Karpas-422 (cell line): Measurements from ENCODE around the gene C1orf159. TPM values are rescaled to one million over a fixed set of nuclear protein-coding genes. Genes with fewer than 3 reads are reported as not detected.
"Not testable (repeated sequence)": the region's sequence is repeated elsewhere in the genome, so short reads cannot be mapped to it uniquely, and the experiment has no call there.

Experiments used
- DNase-seq: peaks from one replicate; pipeline ENCODE4 v3.0.0-alpha.2; 2015
- H2AFZ ChIP-seq: fragments of 200-600 bp; sonication (generic); 2 replicates; pipeline ENCODE4 v1.6.1; 2014; ENCODE audit warnings: antibody characterized with exemption, low read length, mixed read lengths
- H3K27ac ChIP-seq: fragments of 200-600 bp; sonication (generic); 2 replicates; pipeline ENCODE4 v1.5.1; 2014; ENCODE audit warnings: mild to moderate bottlenecking, low read length, moderate library complexity
- H3K27me3 ChIP-seq: fragments of 200-600 bp; sonication (generic); 2 replicates; pipeline ENCODE4 v1.6.1; 2014; ENCODE audit warnings: low read length, mixed read lengths
- H3K36me3 ChIP-seq: fragments of 200-600 bp; sonication (generic); 2 replicates; pipeline ENCODE4 v1.6.1; 2014; ENCODE audit warnings: low read length, mixed read lengths; ENCODE audit not compliant: insufficient read depth
- H3K4me1 ChIP-seq: fragments of 200-600 bp; sonication (generic); 2 replicates; pipeline ENCODE4 v1.6.1; 2014; ENCODE audit warnings: mild to moderate bottlenecking, low read length, mixed read lengths
- H3K4me2 ChIP-seq: fragments of 200-600 bp; sonication (generic); 2 replicates; pipeline ENCODE4 v1.6.1; 2014; ENCODE audit warnings: low read length, low read depth, mild to moderate bottlenecking; ENCODE audit not compliant: poor library complexity, severe bottlenecking
- H3K4me3 ChIP-seq: fragments of 200-600 bp; sonication (generic); 2 replicates; pipeline ENCODE4 v1.5.1; 2014; ENCODE audit warnings: mild to moderate bottlenecking, antibody characterized with exemption, low read length, mixed read lengths
- H3K79me2 ChIP-seq: fragments of 200-600 bp; sonication (generic); 2 replicates; pipeline ENCODE4 v1.6.1; 2014; ENCODE audit warnings: mild to moderate bottlenecking, low read length, mixed read lengths
- H3K9ac ChIP-seq: fragments of 200-600 bp; sonication (generic); 2 replicates; pipeline ENCODE4 v1.6.0; 2014; ENCODE audit warnings: low read length
- H3K9me2 ChIP-seq: fragments of 200-600 bp; sonication (generic), shearing (Covaris generic); replicated peaks from 2 replicates; pipeline ENCODE4 v1.6.0; 2014; ENCODE audit warnings: mild to moderate bottlenecking, low read length, moderate library complexity; ENCODE audit not compliant: insufficient read depth
- H3K9me3 ChIP-seq: fragments of 300-700, 200-600 bp; sonication (generic); 2 replicates; pipeline ENCODE4 v1.6.1; 2014; ENCODE audit warnings: low read length, mixed read lengths
- H4K20me1 ChIP-seq: fragments of 200-600 bp; sonication (generic); 2 replicates; pipeline ENCODE4 v1.6.1; 2014; ENCODE audit warnings: mild to moderate bottlenecking, antibody characterized with exemption, low read length, low read depth; ENCODE audit not compliant: insufficient read depth
- total RNA-seq: library from RNA; depleted of rRNA; stranded (reverse); fragments of >200 nt; shearing (Covaris generic); gene quantifications from 2 replicates; pipeline ENCODE4 v1.2.3, GENCODE V29; 2014; ENCODE audit warnings: low replicate concordance

Gene C1orf159
- total RNA-seq, 1 experiment from 2014 or later = 10.2 TPM

GRCh38 chr1:1146026-1146425 lies 30.1 kb upstream of the C1orf159 start:
- H3K9me2 ChIP-seq = no peaks in the 10 kb centered on the region
- H3K4me1 ChIP-seq = peaks cover 9% of the 10 kb centered on the region
- no peak overlapping the region for H3K9ac ChIP-seq
- H4K20me1 ChIP-seq = no peaks in the 10 kb centered on the region
- H3K27ac ChIP-seq = no peak overlapping the region
- no peak overlapping the region for H2AFZ ChIP-seq
- DNase-seq = no peak
- no peak overlapping the region for H3K4me2 ChIP-seq
- no peaks in the 10 kb centered on the region for H3K27me3 ChIP-seq
- H3K36me3 ChIP-seq = no peaks in the 10 kb centered on the region
- no peaks in the 10 kb centered on the region for H3K9me3 ChIP-seq
- H3K4me3 ChIP-seq = no peak overlapping the region
- no peaks in the 10 kb centered on the region for H3K79me2 ChIP-seq

GRCh38 chr1:1145547-1145914 lies 29.6 kb upstream of the C1orf159 start:
- Histone ChIP-seq H2AFZ (no peak overlapping the region), H3K9ac (no peak overlapping the region), H4K20me1 (no peaks in the 10 kb centered on the region), H3K79me2 (no peaks in the 10 kb centered on the region), H3K9me3 (no peaks in the 10 kb centered on the region), H3K36me3 (no peaks in the 10 kb centered on the region), H3K4me2 (no peak overlapping the region), H3K27ac (no peak overlapping the region), H3K4me3 (no peak overlapping the region), H3K27me3 (no peaks in the 10 kb centered on the region), H3K9me2 (no peaks in the 10 kb centered on the region), H3K4me1 (peaks cover 9% of the 10 kb centered on the region)
- no peak for DNase-seq

GRCh38 chr1:1144843-1145546 lies 29.1 kb upstream of the C1orf159 start:
- H3K4me2 ChIP-seq = no peak overlapping the region
- no peaks in the 10 kb centered on the region for H3K27me3 ChIP-seq
- no peak for DNase-seq
- no peak overlapping the region for H3K4me3 ChIP-seq
- no peaks in the 10 kb centered on the region for H3K9me3 ChIP-seq
- H3K79me2 ChIP-seq = no peaks in the 10 kb centered on the region
- H3K9ac ChIP-seq = no peak overlapping the region
- H3K27ac ChIP-seq = no peak overlapping the region
- H2AFZ ChIP-seq = no peak overlapping the region
- H3K36me3 ChIP-seq = no peaks in the 10 kb centered on the region
- H3K9me2 ChIP-seq = no peaks in the 10 kb centered on the region
- H3K4me1 ChIP-seq = peaks cover 9% of the 10 kb centered on the region
- H4K20me1 ChIP-seq = no peaks in the 10 kb centered on the region

GRCh38 chr1:1144122-1144842 lies 28.4 kb upstream of the C1orf159 start:
- Histone ChIP-seq H3K27ac (no peak overlapping the region), H3K4me2 (peak overlapping the region; percentile 5), H2AFZ (no peak overlapping the region), H3K4me1 (peaks cover 9% of the 10 kb centered on the region), H4K20me1 (no peaks in the 10 kb centered on the region), H3K9me2 (no peaks in the 10 kb centered on the region), H3K27me3 (no peaks in the 10 kb centered on the region), H3K9ac (no peak overlapping the region), H3K9me3 (no peaks in the 10 kb centered on the region), H3K79me2 (no peaks in the 10 kb centered on the region), H3K4me3 (no peak overlapping the region), H3K36me3 (no peaks in the 10 kb centered on the region)
- peak; percentile 68 for DNase-seq

DNA sequence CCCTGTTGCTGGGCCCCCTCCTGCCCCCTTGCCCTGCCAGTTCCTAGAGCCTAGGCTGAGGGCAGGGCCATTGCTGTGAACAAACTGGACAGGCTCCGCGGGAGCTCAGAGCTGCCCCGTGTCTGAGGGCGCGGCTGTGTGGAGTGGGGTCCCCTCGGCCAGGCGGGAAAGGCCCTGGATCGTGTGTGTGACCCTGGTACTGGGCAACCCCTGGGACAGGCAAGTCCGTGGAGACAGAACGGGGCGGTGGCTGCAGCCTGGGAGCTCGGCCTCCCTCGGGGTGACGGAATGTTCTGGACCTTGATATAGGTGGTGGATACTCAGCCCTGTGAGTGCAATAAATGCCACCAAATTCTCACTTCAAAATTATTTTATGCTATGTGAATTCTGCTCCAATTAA lies 27.7 kb upstream of the C1orf159 start:
- Histone ChIP-seq H3K4me3 (no peak overlapping the region), H3K27ac (no peak overlapping the region), H3K4me1 (peaks cover 9% of the 10 kb centered on the region), H3K9me2 (no peaks in the 10 kb centered on the region), H3K9ac (no peak overlapping the region), H3K79me2 (no peaks in the 10 kb centered on the region), H3K4me2 (peak overlapping the region; percentile 5), H3K9me3 (no peaks in the 10 kb centered on the region), H3K27me3 (no peaks in the 10 kb centered on the region), H3K36me3 (no peaks in the 10 kb centered on the region), H2AFZ (no peak overlapping the region), H4K20me1 (no peaks in the 10 kb centered on the region)
- DNase-seq = no peak

DNA sequence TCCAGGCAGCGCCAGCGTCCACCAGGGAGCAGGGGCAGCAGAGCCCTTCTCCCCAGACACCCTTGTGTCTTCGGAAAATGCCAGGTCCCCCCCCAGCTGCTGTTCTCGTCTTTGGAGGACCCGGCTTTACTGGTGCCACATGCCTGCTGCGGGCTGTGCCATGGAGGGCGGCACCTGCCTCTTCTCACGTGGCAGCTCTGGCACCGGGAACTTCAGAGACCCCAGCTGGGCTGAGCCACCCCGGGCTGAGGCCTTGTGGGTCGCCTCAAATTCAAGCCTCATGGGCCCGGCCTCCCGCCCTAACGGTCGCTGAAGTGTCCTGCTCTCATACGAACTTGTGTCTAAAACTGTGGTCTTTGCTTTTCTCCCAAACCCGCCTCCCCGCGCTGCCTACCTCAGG lies 27.0 kb upstream of the C1orf159 start:
- no peak for DNase-seq
- no peaks in the 10 kb centered on the region for H3K36me3 ChIP-seq
- peaks cover 9% of the 10 kb centered on the region for H3K4me1 ChIP-seq
- H3K79me2 ChIP-seq = no peaks in the 10 kb centered on the region
- no peak overlapping the region for H3K9ac ChIP-seq
- no peak overlapping the region for H3K4me2 ChIP-seq
- no peak overlapping the region for H2AFZ ChIP-seq
- no peaks in the 10 kb centered on the region for H3K27me3 ChIP-seq
- H3K9me3 ChIP-seq = no peaks in the 10 kb centered on the region
- no peaks in the 10 kb centered on the region for H4K20me1 ChIP-seq
- H3K9me2 ChIP-seq = no peaks in the 10 kb centered on the region
- H3K4me3 ChIP-seq = no peak overlapping the region
- H3K27ac ChIP-seq = no peak overlapping the region

DNA sequence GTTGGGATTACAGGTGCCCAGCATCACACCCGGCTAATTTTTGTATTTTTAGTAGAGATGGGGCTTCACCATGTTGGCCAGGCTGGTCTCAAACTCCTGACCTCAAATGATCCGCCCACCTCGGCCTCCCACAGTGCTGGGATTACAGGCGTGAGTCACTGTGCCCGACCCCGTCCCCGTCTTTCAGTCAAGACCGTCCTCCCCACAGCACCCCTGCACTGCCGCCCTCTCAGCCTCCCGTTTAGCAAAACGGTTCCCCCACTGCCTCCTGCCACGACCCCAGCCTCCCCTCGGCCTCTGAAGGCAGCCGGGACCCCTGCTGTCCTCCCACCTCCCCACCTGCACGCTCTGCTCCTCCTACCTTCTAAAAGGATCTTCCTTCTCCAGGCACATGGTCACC lies 26.5 kb upstream of the C1orf159 start:
- H3K4me3 ChIP-seq, H3K9ac ChIP-seq, H3K9me2 ChIP-seq, H3K4me1 ChIP-seq, H2AFZ ChIP-seq, H3K27ac ChIP-seq, H3K36me3 ChIP-seq, H3K4me2 ChIP-seq, H3K27me3 ChIP-seq, H4K20me1 ChIP-seq, H3K9me3 ChIP-seq, DNase-seq, H3K79me2 ChIP-seq: not testable (repeated sequence)

DNA sequence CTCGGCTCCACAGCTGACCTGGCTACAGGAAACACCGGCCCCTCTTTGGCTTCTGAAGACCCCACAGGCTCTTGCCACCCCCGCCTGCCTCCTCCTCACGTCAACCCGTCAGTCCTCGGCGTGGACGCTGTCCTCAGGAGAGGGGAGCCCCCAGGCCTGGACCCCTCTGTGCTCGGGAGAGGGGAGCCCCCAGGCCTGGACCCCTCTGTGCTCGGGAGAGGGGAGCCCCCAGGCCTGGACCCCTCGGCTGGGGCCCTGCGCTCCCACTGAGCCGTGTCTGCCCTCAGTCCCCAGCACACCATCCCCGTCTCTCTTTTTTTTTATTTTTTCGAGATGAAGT lies 26.0 kb upstream of the C1orf159 start:
- peaks cover 9% of the 10 kb centered on the region for H3K4me1 ChIP-seq
- no peaks in the 10 kb centered on the region for H3K9me2 ChIP-seq
- H3K4me2 ChIP-seq = no peak overlapping the region
- H3K4me3 ChIP-seq = no peak overlapping the region
- no peak overlapping the region for H3K9ac ChIP-seq
- no peaks in the 10 kb centered on the region for H3K9me3 ChIP-seq
- no peak overlapping the region for H3K27ac ChIP-seq
- DNase-seq = no peak
- H3K27me3 ChIP-seq = no peaks in the 10 kb centered on the region
- H2AFZ ChIP-seq = no peak overlapping the region
- H4K20me1 ChIP-seq = no peaks in the 10 kb centered on the region
- H3K36me3 ChIP-seq = no peaks in the 10 kb centered on the region
- H3K79me2 ChIP-seq = no peaks in the 10 kb centered on the region
